A549 (cell line): ENCODE data around the gene COX14.

Experiments used
- CHD2 ChIP-seq: fragments of 150-350 bp; IDR thresholded peaks from 2 replicates; pipeline ENCODE4 v1.6.1; 2014; ENCODE audit warnings: low read length; ENCODE audit not compliant: partially characterized antibody
- CTCF ChIP-seq: fragments of >200 bp; sonication (Bioruptor Twin); formaldehyde crosslinking; IDR thresholded peaks from 3 replicates; pipeline ENCODE4 v1.5.1; 2016
- EP300 ChIP-seq, 2 experiments: fragments of >200 bp; sonication (Bioruptor Twin); formaldehyde crosslinking; IDR thresholded peaks; 2 replicates in 1 of 2; 3 replicates in 1 of 2; pipeline ENCODE4 v1.6.1; 2016 to 2017
- KDM1A ChIP-seq: fragments of 200-600 bp; sonication (generic); IDR thresholded peaks from 2 replicates; pipeline ENCODE4 v1.6.1; 2016; ENCODE audit warnings: low read depth, mild to moderate bottlenecking
- MAX ChIP-seq: IDR thresholded peaks from 2 replicates; pipeline ENCODE4 v1.6.1; 2012
- RAD21 ChIP-seq, 2 experiments: fragments of >200 bp in 1 of 2; sonication (Bioruptor Twin) in 1 of 2; formaldehyde crosslinking in 1 of 2; IDR thresholded peaks in 1 of 2; conservative IDR thresholded peaks in 1 of 2; 2 replicates in 1 of 2; 3 replicates in 1 of 2; pipeline ENCODE4 v1.6.1; 2012 to 2018; ENCODE audit warnings: inconsistent platforms in 1 of 2

GRCh38 chr12:50087995-50088394 is 24.0 kb upstream of the COX14 start:
- no peak for TF ChIP-seq RAD21 (conservative IDR thresholded peaks at IDR 0.05 in 1 of 2, IDR thresholded peaks at IDR 0.05 in 1 of 2)
- TF ChIP-seq CHD2 = no peak
- no peak for TF ChIP-seq CTCF
- no peak for TF ChIP-seq EP300 (IDR thresholded peaks at IDR 0.05)
- no peak for TF ChIP-seq MAX
- no peak for TF ChIP-seq KDM1A
